AG08396 (cell line): ENCODE results near the gene MINDY4.

Experiments
- DNase-seq: peaks from one replicate; pipeline ENCODE4 v3.0.0; 2012; ENCODE audit warnings: low spot score, mixed read lengths

Gene MINDY4

GRCh38 chr7:30771174-30771879 lies at the start of gene MINDY4:
TSS of gene MINDY4 (plus strand) at chr7:30771417. CDS start at chr7:30771494, 77 bp downstream.
- peak; percentile 95 for DNase-seq

GRCh38 chr7:30722187-30722586 lies 49.0 kb upstream of the MINDY4 start:
- DNase-seq: no peak

GRCh38 chr7:30722671-30723070 lies 48.5 kb upstream of the MINDY4 start:
- DNase-seq: no peak

GRCh38 chr7:30723776-30724175 lies 47.4 kb upstream of the MINDY4 start:
- no peak for DNase-seq

GRCh38 chr7:30726296-30727006 lies 44.8 kb upstream of the MINDY4 start:
- DNase-seq: no peak

GRCh38 chr7:30727061-30727945 lies 43.9 kb upstream of the MINDY4 start:
- no peak for DNase-seq

GRCh38 chr7:30728591-30729100 lies 42.6 kb upstream of the MINDY4 start:
- no peak for DNase-seq

- no peak for DNase-seq
These were observed 41.6 kb upstream of the MINDY4 start for GRCh38 chr7:30729642-30730041.

- no peak for DNase-seq
These were observed 41.1 kb upstream of the MINDY4 start for GRCh38 chr7:30730097-30730496.

GRCh38 chr7:30730996-30731395 lies 40.2 kb upstream of the MINDY4 start:
- no peak for DNase-seq

- DNase-seq: no peak
These were observed 39.6 kb upstream of the MINDY4 start for GRCh38 chr7:30731581-30731980.

GRCh38 chr7:30732606-30733005 lies 38.6 kb upstream of the MINDY4 start:
- no peak for DNase-seq

GRCh38 chr7:30733216-30733615 lies 38.0 kb upstream of the MINDY4 start:
- DNase-seq: no peak

- DNase-seq: no peak
These were observed 37.5 kb upstream of the MINDY4 start for GRCh38 chr7:30733691-30734090.

- DNase-seq: no peak
These were observed 36.7 kb upstream of the MINDY4 start for GRCh38 chr7:30734497-30734896.

GRCh38 chr7:30735631-30736030 lies 35.6 kb upstream of the MINDY4 start:
- DNase-seq: no peak

GRCh38 chr7:30736291-30736690 lies 34.9 kb upstream of the MINDY4 start:
- no peak for DNase-seq

GRCh38 chr7:30738026-30738915 lies 32.9 kb upstream of the MINDY4 start:
- DNase-seq: no peak

- DNase-seq: no peak
These were observed 31.5 kb upstream of the MINDY4 start for GRCh38 chr7:30739691-30740090.

GRCh38 chr7:30740417-30741181 lies 30.6 kb upstream of the MINDY4 start:
- DNase-seq: peak; percentile 88

GRCh38 chr7:30741289-30741688 lies 29.9 kb upstream of the MINDY4 start:
- DNase-seq: no peak
